Keratinocyte (primary cell): ENCODE data around the gene SNAPC4. TPM values are rescaled to one million over a fixed set of nuclear protein-coding genes. Genes with fewer than 3 reads are reported as not detected.
"Not testable (repeated sequence)": the region's sequence is repeated elsewhere in the genome, so short reads cannot be mapped to it uniquely, and the experiment has no call there.

ENCODE experiments used
- DNase-seq: peaks from one replicate; pipeline ENCODE4 v3.0.0-alpha.2; 2011; ENCODE audit warnings: low read depth, missing footprints, low spot score
- FAIRE-seq: peaks from 2 replicates; lab custom pipeline; 2011; peaks lifted over from hg19 to GRCh38; lab: Jason Lieb, UNC
- H2AFZ ChIP-seq: 2 replicates; pipeline ENCODE4 v1.6.0; 2012; ENCODE audit warnings: low read length, control low read depth, inconsistent platforms; ENCODE audit not compliant: control insufficient read depth
- H3K27ac ChIP-seq: 2 replicates; pipeline ENCODE4 v1.5.1; 2011; ENCODE audit warnings: low read length; ENCODE audit not compliant: control insufficient read depth, insufficient read depth
- H3K27me3 ChIP-seq: 3 replicates; pipeline ENCODE4 v1.6.0; 2011; ENCODE audit warnings: low read length; ENCODE audit not compliant: control insufficient read depth, insufficient read depth; ENCODE audit errors: extremely low read depth
- H3K36me3 ChIP-seq, 2 experiments: 2 replicates in 1 of 2; 3 replicates in 1 of 2; pipeline ENCODE4 v1.5.1; 2011; ENCODE audit warnings: low read length in 2 of 2, mild to moderate bottlenecking in 1 of 2; ENCODE audit not compliant: control insufficient read depth in 2 of 2, insufficient read depth in 2 of 2; ENCODE audit errors: extremely low read depth in 1 of 2
- H3K4me1 ChIP-seq: 3 replicates; pipeline ENCODE4 v1.5.1; 2011; ENCODE audit warnings: low read length; ENCODE audit not compliant: control insufficient read depth, insufficient read depth; ENCODE audit errors: extremely low read depth
- H3K4me2 ChIP-seq: 3 replicates; pipeline ENCODE4 v1.6.0; 2011; ENCODE audit warnings: low read depth, low read length; ENCODE audit not compliant: control insufficient read depth, insufficient read depth; ENCODE audit errors: extremely low read depth
- H3K4me3 ChIP-seq, 3 experiments: fragments of 200-600 bp in 1 of 3; sonication (generic) in 1 of 3; 2 replicates in 2 of 3; 3 replicates in 1 of 3; pipeline ENCODE4 v1.5.1; 2011 to 2016; ENCODE audit warnings: low read length in 3 of 3, mild to moderate bottlenecking in 3 of 3, control low read depth in 2 of 3, inconsistent platforms in 1 of 3, low read depth in 1 of 3, mixed read lengths in 1 of 3, mixed run types in 1 of 3, moderate library complexity in 1 of 3; ENCODE audit not compliant: control insufficient read depth in 2 of 3, insufficient read depth in 2 of 3; ENCODE audit errors: extremely low read depth in 1 of 3
- H3K79me2 ChIP-seq: 2 replicates; pipeline ENCODE4 v1.6.0; 2012; ENCODE audit warnings: low read length; ENCODE audit not compliant: control insufficient read depth, insufficient read depth
- H3K9ac ChIP-seq: 3 replicates; pipeline ENCODE4 v1.6.0; 2011; ENCODE audit warnings: low read length; ENCODE audit not compliant: control insufficient read depth, insufficient read depth; ENCODE audit errors: extremely low read depth
- H3K9me1 ChIP-seq: 3 replicates; pipeline ENCODE4 v1.6.0; 2011; ENCODE audit warnings: low read length; ENCODE audit not compliant: control insufficient read depth, insufficient read depth; ENCODE audit errors: extremely low read depth
- H3K9me3 ChIP-seq: 2 replicates; pipeline ENCODE4 v1.5.1; 2012; ENCODE audit warnings: low read depth, low read length; ENCODE audit not compliant: control insufficient read depth
- H4K20me1 ChIP-seq: 3 replicates; pipeline ENCODE4 v1.6.0; 2011; ENCODE audit warnings: low read length; ENCODE audit not compliant: control insufficient read depth, insufficient read depth; ENCODE audit errors: extremely low read depth
- CTCF ChIP-seq, 3 experiments: IDR thresholded peaks in 1 of 3; conservative IDR thresholded peaks in 1 of 3; optimal IDR thresholded peaks in 1 of 3; 2 replicates in 2 of 3; 3 replicates in 1 of 3; pipeline versions ENCODE3 to v1.5.1; 2011; ENCODE audit warnings: low read length in 3 of 3, mild to moderate bottlenecking in 3 of 3, moderate library complexity in 2 of 3, control low read depth in 1 of 3, inconsistent platforms in 1 of 3; ENCODE audit not compliant: insufficient read depth in 2 of 3; ENCODE audit errors: extremely low read depth in 1 of 3
- EZH2 ChIP-seq: IDR thresholded peaks from one replicate; pipeline ENCODE4 v1.6.1; 2012; ENCODE audit warnings: inconsistent platforms, mild to moderate bottlenecking, low read length, moderate library complexity
- dilution Hi-C: fragments of 300-500 bp; cut with MboI; formaldehyde crosslinking; loops from one replicate; pipeline ENCODE4 v1.7.0; 2020; ENCODE audit warnings: low sequenced_read_pairs; ENCODE audit not compliant: extremely low pct_ligation_motif_present
- polyA plus RNA-seq, 5 experiments: library from polyadenylated mRNA; depleted of rRNA in 3 of 5; stranded (reverse) in 3 of 5; stranded (forward) in 1 of 5; unstranded in 1 of 5; fragments of >200 nt; gene quantifications; 1 replicate in 1 of 5; 2 replicates in 3 of 5; 3 replicates in 1 of 5; pipeline versions ENCODE4 v1.2.1 to v1.2.3, GENCODE V29; 2011 to 2012; ENCODE audit warnings: missing spikeins in 2 of 5, low read depth in 1 of 5, low replicate concordance in 1 of 5

SNAPC4 gene
- polyA plus RNA-seq, 1 donor (not counting 4 experiments of a cell fraction or from before 2014, with no cell fraction given): 3.6 TPM

- H2AFZ ChIP-seq, H3K27me3 ChIP-seq, dilution Hi-C loops, DNase-seq, FAIRE-seq, H3K4me3 ChIP-seq, H3K27ac ChIP-seq, H4K20me1 ChIP-seq, H3K9ac ChIP-seq, H3K4me2 ChIP-seq, H3K9me3 ChIP-seq, H3K9me1 ChIP-seq: not testable (repeated sequence)
- H3K4me1 ChIP-seq: peaks cover 15% of the 10 kb centered on the region
- H3K79me2 ChIP-seq: peaks cover 22% of the 10 kb centered on the region
- H3K36me3 ChIP-seq: peaks cover 18 to 21% of the 10 kb centered on the region in 2 experiments
These were observed 5.9 kb upstream of the SNAPC4 start for GRCh38 chr9:136405904-136406303.

- Histone ChIP-seq H3K4me1 (peaks cover 15% of the 10 kb centered on the region), H3K4me2 (no peak overlapping the region), H3K9me1 (no peaks in the 10 kb centered on the region), H3K27ac (no peak overlapping the region), H2AFZ (no peak overlapping the region), H3K4me3 (no peak overlapping the region), H3K79me2 (peaks cover 18% of the 10 kb centered on the region), H3K9me3 (no peaks in the 10 kb centered on the region), H3K27me3 (no peaks in the 10 kb centered on the region), H4K20me1 (no peaks in the 10 kb centered on the region), H3K36me3 (peaks cover 18 to 23% of the 10 kb centered on the region in 2 experiments), H3K9ac (no peak overlapping the region)
- DNase-seq (no peak), FAIRE-seq (no peak)
- dilution Hi-C loops: no loop called here
- TF ChIP-seq CTCF (optimal IDR thresholded peaks at IDR 0.05 in 1 of 3, IDR thresholded peaks at IDR 0.05 in 1 of 3, conservative IDR thresholded peaks at IDR 0.05 in 1 of 3; ENCODE audit: extremely low read depth in 1 of 3, insufficient read depth in 2 of 3, low read length in 3 of 3) (no peak), EZH2 (no peak)
These were observed 5.5 kb upstream of the SNAPC4 start for GRCh38 chr9:136405481-136405880.

GRCh38 chr9:136404801-136405136 lies 4.8 kb upstream of the SNAPC4 start:
- dilution Hi-C loops: no loop called here
- H2AFZ ChIP-seq: no peak overlapping the region
- DNase-seq (no peak), FAIRE-seq (no peak)
- TF ChIP-seq CTCF (optimal IDR thresholded peaks at IDR 0.05 in 1 of 3, IDR thresholded peaks at IDR 0.05 in 1 of 3, conservative IDR thresholded peaks at IDR 0.05 in 1 of 3; ENCODE audit: extremely low read depth in 1 of 3, insufficient read depth in 2 of 3, low read length in 3 of 3): no peak
- no peak for TF ChIP-seq EZH2
- peaks cover 18 to 23% of the 10 kb centered on the region in 2 experiments for H3K36me3 ChIP-seq
- H3K9me1 ChIP-seq: no peaks in the 10 kb centered on the region
- H3K9me3 ChIP-seq: no peaks in the 10 kb centered on the region
- H3K27ac ChIP-seq: no peak overlapping the region
- no peaks in the 10 kb centered on the region for H4K20me1 ChIP-seq
- no peak overlapping the region for H3K4me2 ChIP-seq
- peaks cover 15% of the 10 kb centered on the region for H3K4me1 ChIP-seq
- H3K27me3 ChIP-seq: no peaks in the 10 kb centered on the region
- no peak overlapping the region for H3K4me3 ChIP-seq
- no peak overlapping the region for H3K9ac ChIP-seq
- H3K79me2 ChIP-seq: peaks cover 15% of the 10 kb centered on the region
